HPDE6-E6E7 (cell line): ENCODE measurements around the gene NXPE3.

ENCODE experiments used
- DNase-seq: peaks from one replicate; pipeline ENCODE4 v3.0.0; 2011; ENCODE audit warnings: missing footprints; ENCODE audit errors: extremely low spot score

The NXPE3 gene

DNA sequence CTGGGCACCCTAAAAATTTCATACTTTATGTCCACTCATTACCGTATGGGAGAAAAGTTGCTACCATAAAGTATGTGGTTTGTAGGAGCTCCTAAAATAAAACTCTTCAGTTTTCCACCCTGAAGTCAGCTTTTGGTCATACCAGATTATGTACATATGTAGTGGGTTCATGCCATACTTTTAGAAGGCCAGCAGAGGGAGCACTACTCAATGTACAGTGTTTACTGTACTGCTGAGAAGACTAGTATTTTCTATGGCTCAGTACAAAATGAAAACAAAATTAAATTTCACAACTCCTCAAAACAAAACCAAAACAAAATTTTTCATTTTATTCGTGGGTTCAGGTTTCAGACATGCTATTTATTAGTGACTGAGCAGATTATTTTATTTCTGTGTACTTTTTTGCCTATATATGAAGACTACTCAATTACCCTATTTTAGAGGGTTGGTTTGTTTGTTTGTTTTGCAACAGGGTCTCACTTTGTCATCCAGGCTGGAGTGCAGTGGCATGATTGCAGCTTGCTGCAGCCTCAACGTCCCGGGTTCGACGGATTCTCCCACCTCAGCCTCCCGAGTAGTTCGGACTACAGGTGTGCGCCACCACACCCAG is 24.3 kb downstream of the NXPE3 start:
- no peak for DNase-seq

DNA sequence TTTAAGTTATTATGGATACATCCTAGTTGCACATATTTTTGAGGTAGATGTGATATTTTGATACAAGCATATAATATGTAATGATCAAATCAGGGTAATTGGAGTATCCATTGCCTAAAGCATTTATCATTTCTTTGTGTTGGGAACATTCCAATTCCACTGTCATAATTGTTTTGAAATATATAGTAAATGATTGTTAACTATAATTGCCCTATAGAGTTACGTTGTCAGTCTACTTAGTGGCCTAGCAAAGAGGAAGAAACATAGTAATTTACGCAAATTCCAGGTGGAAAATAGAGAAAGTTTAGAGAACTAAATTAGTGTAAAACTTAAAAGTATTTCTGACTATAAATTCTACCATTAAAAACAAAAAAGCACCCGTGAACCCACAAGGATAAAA is 24.9 kb downstream of the NXPE3 start:
- no peak for DNase-seq

GRCh38 chr3:101806491-101806890 is 27.5 kb downstream of the NXPE3 start:
- no peak for DNase-seq

DNA sequence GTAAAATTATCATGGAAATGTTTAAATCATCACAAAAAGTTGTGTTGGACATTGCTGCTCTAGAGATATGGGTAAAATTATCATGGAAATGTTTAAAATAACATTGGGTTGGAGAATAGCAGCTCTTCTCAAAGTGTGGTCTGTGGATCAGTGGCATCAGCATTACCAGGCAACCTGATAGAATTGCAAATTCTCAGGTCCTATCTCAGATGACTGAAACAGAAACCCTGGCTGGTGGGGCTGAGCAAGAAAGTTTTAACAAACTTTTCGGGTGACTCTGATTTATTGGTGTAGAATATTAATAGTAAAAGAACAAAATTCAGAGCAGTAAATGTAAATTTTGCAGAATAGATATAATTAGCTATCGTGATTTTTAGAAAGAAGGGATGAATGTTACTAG is 28.9 kb downstream of the NXPE3 start:
- no peak for DNase-seq

DNA sequence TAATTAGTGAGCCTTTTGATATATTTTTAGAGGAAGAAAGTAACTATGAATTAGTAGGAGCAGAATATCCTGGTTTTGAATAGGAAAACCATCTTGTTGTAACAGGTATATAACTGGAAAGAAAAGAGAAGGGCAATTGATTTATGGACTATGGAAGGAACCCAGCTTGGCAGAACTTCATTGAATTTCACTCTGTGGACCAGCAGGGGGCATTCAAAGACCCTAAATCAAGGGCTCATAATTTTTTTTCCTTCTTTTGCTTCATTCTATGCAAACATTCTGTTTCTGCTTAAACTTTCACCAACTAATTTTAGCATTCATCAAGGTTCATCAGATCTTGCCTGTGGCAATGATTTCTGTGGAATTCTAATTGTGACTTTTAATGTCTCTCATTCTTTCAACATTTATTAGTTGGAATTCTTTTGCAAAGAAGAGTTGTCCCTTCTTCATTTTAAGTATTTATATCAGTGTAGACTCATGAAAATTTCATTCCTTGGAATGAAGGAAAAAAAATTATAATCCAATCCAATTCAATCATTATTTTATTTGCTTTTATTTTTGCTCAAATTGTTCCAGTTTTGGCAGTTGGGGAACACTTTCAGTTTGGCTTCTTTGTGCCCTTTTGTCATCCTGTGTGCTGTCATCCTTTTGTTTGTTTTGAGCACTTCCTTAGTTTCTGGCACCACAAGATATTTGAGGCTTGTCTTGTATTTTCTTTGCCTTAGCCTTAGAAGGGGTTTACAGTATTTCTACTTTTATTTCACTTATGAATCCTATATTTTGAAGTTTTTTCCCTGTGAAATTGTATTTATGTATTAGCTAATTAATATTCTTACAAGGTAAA is 30.4 kb downstream of the NXPE3 start:
- DNase-seq, result no peak

DNA sequence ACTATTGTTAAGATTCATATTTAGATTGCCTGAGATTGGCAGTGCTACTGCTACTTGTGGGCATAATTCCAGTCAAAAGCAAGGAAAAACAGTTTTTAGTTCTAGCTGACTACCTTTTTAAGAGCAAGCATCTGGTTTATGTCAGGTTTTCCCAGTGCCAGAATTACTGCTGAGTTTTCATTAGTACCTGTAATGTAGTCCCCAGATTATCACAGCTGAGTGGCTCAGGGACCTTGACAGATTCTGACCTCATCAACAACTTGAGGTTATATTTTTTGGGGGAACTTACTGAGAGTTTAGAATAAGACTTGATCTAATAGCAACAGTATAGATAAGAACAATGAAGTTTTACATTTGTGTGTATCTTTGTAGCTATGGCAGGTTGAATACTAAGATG is 31.0 kb downstream of the NXPE3 start:
- no peak for DNase-seq

DNA sequence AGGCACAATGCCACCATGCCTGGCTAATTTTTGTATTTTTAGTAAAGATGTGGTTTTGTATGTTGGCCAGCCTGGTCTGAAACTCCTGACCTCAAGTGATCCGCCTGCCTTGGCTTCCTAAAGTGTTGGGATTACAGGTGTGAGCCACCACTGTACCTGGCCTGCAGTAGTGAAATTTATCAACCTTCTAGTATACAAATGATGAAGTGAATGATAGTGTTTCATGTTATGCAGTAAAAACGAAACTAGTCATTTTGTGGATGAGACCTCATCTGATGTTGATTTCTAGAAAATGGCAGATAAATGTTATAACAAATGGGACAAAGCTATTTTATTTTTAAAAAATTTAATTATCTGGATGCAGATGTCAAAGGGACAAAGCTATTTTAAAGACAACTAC is 32.9 kb downstream of the NXPE3 start:
- DNase-seq, result no peak

- no peak for DNase-seq
Measured at GRCh38 chr3:101812895-101813294, 33.9 kb downstream of the NXPE3 start.

DNA sequence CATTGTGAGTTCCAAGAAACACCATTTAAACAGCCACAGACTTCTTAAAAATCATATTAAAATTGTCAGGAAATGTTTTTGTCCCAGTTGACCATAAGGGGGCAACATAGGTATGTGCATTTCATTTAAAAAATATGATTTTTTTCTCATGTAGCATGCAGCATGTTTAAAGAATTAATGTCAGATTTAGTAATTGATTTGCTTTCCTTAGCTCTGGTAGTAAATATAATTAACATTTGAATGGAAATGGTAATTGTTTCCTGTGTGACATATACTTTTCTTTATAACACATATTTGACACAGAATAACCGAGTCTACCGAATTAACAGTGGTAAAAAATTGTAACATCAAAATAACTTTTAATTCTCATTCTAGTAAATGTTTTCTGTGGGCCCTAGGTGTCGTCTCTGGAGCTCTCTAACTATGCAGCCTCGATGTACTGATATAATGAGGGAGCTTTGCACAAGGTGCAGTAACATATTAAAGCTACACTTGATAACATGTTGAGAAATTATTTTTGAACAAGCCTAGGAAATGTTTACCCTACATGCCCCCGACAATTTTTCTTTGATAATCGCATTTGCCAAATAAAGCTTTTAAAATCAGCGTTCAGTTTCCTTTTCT is 34.9 kb downstream of the NXPE3 start:
- DNase-seq, result no peak

DNA sequence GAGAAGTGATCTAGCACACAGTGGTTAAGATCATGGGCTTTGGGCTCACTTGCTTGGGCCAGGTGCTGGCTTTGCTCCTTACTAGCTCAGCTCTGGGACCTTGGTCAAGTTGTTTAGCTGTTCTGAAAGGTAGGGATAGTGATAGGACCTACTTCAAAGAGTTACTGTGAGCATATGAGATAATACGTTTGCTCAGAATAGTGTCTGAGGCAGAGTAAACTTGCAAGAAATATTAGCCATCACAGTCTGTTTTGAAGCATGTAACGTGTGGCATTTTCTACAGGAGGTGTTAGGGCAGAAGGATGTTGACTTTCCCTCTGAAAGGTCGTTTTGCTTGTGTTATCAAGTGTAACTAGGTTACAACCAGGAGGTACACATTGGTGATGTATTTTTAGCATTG is 35.8 kb downstream of the NXPE3 start:
- DNase-seq, result no peak

GRCh38 chr3:101816215-101817149 is 37.5 kb downstream of the NXPE3 start:
- DNase-seq, result no peak

DNA sequence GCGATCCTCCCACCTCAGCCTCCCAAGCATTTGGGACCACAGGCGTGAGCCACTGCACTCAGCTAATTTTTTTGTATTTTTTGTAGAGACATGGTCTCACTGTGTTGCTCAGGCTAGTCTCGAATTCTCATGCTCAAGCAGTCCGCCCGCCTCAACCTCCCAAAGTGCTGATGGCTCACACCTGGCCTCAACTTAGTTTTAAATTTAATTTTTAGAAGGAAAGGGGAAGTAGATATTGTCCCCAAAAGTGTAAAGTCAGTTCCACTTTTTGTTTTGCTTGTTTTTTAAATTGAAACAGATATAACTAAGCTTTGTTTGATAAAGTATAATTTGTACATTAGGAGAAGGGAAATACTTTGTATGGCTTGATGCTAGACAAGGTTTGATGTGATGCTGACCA is 39.0 kb downstream of the NXPE3 start:
- no peak for DNase-seq

DNA sequence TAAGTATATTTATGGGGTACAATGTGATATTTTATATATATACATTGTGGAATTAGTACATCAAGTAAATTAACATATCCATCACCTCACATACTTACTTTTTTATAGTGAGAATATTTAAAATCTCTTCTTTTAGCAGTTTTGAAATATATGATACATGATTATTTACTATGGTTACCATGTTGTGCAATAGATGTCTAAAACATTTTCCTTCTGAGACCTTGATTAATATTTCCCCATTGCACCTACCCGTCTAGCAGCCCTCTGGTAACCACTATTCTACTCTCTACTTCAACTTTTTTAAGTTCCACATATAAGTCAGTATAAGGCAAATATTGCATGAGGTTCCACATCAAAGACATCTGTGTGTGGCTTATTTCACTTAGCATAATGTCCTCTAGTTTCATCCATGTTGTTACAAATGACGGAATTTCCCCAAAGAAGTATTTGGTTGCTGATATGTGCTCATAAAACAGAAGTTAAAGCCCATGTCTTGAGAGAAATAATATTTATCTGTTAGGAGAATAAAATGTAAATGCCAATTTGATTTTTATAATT is 40.7 kb downstream of the NXPE3 start:
- no peak for DNase-seq

DNA sequence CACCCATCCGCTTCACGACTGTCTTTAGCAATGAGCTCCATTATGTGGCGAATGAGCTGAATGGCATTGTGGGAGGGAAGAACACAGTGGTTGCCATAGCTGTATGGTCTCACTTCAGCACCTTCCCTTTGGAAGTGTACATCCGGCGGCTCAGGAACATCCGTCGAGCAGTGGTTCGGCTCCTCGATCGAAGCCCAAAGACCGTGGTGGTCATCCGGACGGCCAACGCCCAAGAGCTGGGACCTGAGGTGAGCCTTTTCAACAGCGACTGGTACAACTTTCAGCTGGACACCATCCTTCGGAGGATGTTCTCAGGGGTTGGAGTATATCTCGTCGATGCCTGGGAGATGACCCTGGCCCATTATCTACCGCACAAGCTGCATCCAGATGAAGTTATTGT is 42.5 kb downstream of the NXPE3 start:
- no peak for DNase-seq

DNA sequence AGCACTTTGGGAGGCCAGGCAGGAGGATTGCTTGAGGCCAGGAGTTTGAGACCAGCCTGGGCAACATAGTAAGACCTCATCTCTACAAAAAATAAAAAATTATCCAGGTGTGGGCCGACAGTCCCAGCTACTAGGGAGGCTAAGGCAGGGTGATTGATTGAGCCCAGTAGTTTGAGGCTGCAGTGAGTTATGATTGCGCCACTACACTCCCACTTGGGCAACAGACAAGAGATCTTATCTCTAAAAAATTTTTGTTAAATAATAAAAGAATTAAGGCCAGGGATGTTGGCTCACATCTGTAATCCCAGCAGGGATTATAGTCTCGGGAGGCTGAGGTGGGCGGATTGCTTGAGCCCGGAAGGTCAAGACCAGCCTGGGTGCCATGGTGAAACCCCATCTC is 44.5 kb downstream of the NXPE3 start:
- DNase-seq, result no peak

GRCh38 chr3:101824702-101825101 is 45.7 kb downstream of the NXPE3 start:
- no peak for DNase-seq

DNA sequence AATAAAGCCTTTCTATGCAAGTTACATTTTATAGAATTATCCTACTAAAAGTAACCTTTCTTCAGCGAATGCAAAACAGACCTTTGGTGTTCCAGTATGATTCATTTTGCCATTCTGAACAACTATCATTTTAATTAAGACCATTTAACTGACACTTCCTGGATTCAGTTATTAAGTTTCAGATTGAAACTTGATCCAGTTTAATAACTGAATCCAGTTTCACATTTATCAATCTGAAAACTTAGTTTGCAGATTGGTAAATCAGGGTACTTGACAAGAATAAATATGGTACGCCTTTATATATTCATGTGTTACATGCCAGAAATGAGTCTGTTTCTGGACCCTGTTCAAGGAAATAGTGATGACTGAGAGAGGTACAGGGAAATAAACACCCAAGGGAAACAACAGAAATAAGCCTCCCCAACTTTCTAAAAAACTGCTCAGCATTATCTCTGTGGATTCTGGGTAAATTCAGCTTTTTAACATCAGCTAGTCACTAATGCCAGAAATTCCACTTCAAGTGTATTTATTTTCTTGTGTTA is 47.0 kb downstream of the NXPE3 start:
- no peak for DNase-seq

- no peak for DNase-seq
Measured at GRCh38 chr3:101827211-101828174, 48.5 kb downstream of the NXPE3 start.

DNA sequence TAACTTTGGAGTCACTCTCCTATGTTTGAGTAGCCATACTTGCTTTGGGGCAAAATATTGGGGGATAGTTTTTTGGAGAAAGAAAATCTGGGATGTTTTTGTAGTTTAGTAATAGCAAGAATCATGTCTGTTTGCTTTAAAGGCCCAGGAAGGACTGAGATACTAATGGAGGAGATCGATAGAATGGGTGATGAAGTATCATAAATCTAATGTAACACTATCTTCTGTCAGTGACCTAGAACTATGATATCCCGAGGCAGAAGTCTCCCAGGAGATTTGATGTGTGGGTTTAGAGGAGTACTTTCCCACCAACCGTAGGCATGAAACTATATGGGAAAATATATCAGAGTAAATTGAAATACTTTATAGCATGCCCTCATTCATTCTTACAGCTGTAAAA is 49.3 kb downstream of the NXPE3 start:
- no peak for DNase-seq
